ENCODE results near the gene LSM6. TPM values are rescaled to one million over a fixed set of nuclear protein-coding genes. Genes with fewer than 3 reads are reported as not detected.

The LSM6 gene
- total RNA-seq = 27.4 and 38.8 TPM in 2 replicates

GRCh38 chr4:146175541-146176453 is at the start of gene LSM6:
Gene LSM6, plus strand, starts transcription at chr4:146175718. Its CDS starts 7,204 bp downstream, at chr4:146182922.

GRCh38 chr4:146214238-146214637 is 38.7 kb downstream of the LSM6 start, which contains the start of gene REELD1:
Gene REELD1, plus strand, starts transcription at chr4:146214538. Its CDS starts 2,415 bp downstream, at chr4:146216953.

Other genes with a start within 250 kb of the LSM6 start
- 2.8 and 4.7 TPM in 2 replicates for gene ZNF827, start 236.9 kb upstream of the LSM6 start, total RNA-seq
- gene REELD1, start 38.8 kb downstream of the LSM6 start, total RNA-seq = not detected in 2 replicates

All from uterine smooth muscle cell (primary cell).